OCI-LY1 (cell line): ENCODE data around the gene CBY1.

Source experiments
- H2AFZ ChIP-seq: fragments of 200-600 bp; sonication (generic), shearing (Covaris generic); 2 replicates; pipeline ENCODE4 v1.6.0; 2014; ENCODE audit warnings: antibody characterized with exemption, mild to moderate bottlenecking, low read length
- H3F3A ChIP-seq: fragments of 200-600 bp; sonication (generic), shearing (Covaris generic); 2 replicates; pipeline ENCODE4 v1.6.0; 2014; ENCODE audit warnings: mild to moderate bottlenecking, antibody characterized with exemption, low read length, moderate library complexity; ENCODE audit not compliant: insufficient read depth
- H3K27ac ChIP-seq: fragments of 200-600 bp; sonication (generic); 2 replicates; pipeline ENCODE4 v1.5.1; 2014; ENCODE audit warnings: low read length, mixed run types, mild to moderate bottlenecking, low read depth; ENCODE audit not compliant: poor library complexity, severe bottlenecking
- H3K27me3 ChIP-seq: fragments of 200-600 bp; sonication (generic); 2 replicates; pipeline ENCODE4 v1.6.0; 2014; ENCODE audit warnings: antibody characterized with exemption, mild to moderate bottlenecking, low read length, moderate library complexity; ENCODE audit not compliant: insufficient read depth
- H3K36me3 ChIP-seq: fragments of 200-600 bp; sonication (generic); 2 replicates; pipeline ENCODE4 v1.6.1; 2014; ENCODE audit warnings: mild to moderate bottlenecking, antibody characterized with exemption, low read length, moderate library complexity, mixed read lengths; ENCODE audit not compliant: insufficient read depth
- H3K4me1 ChIP-seq: fragments of 200-600 bp; sonication (generic); 2 replicates; pipeline ENCODE4 v1.5.1; 2014; ENCODE audit warnings: mild to moderate bottlenecking, low read length, moderate library complexity; ENCODE audit not compliant: insufficient read depth, severe bottlenecking
- H3K4me2 ChIP-seq: fragments of 200-600 bp; sonication (generic), shearing (Covaris generic); 2 replicates; pipeline ENCODE4 v1.6.1; 2014; ENCODE audit warnings: low read length
- H3K4me3 ChIP-seq: fragments of 200-600 bp; sonication (generic); 2 replicates; pipeline ENCODE4 v1.5.1; 2014; ENCODE audit warnings: low read length, low read depth, mild to moderate bottlenecking, mixed read lengths; ENCODE audit not compliant: poor library complexity, severe bottlenecking
- H3K79me2 ChIP-seq: fragments of 200-600 bp; shearing (Covaris generic); 2 replicates; pipeline ENCODE4 v1.6.1; 2016; ENCODE audit warnings: mixed run types, low read length, mixed read lengths; ENCODE audit not compliant: insufficient read depth
- H3K9ac ChIP-seq: fragments of 200-600 bp; sonication (generic), shearing (Covaris generic); 2 replicates; pipeline ENCODE4 v1.6.1; 2014; ENCODE audit warnings: mild to moderate bottlenecking, low read length, mixed read lengths
- H3K9me2 ChIP-seq: fragments of 200-600 bp; sonication (generic), shearing (Covaris generic); 2 replicates; pipeline ENCODE4 v1.6.1; 2014; ENCODE audit warnings: low read depth, mild to moderate bottlenecking, low read length, mixed read lengths
- H3K9me3 ChIP-seq: fragments of 200-600 bp; shearing (Covaris generic); 2 replicates; pipeline ENCODE4 v1.6.1; 2014; ENCODE audit warnings: low read length, mixed read lengths
- H4K20me1 ChIP-seq: fragments of 200-600 bp; sonication (generic), shearing (Covaris generic); 2 replicates; pipeline ENCODE4 v1.6.0; 2016; ENCODE audit warnings: mild to moderate bottlenecking, low read length; ENCODE audit not compliant: insufficient read depth
- CTCF ChIP-seq: fragments of 200-600 bp; sonication (generic), shearing (Covaris generic); IDR thresholded peaks from 2 replicates; pipeline ENCODE4 v1.5.1; 2017; ENCODE audit warnings: mild to moderate bottlenecking, antibody characterized with exemption, low read length, moderate library complexity, mixed read lengths
- EZH2 ChIP-seq: fragments of 200-600 bp; sonication (generic), shearing (Covaris generic); IDR thresholded peaks from 2 replicates; pipeline ENCODE4 v1.8.0; 2017; ENCODE audit warnings: borderline replicate concordance, mixed run types, mild to moderate bottlenecking, antibody characterized with exemption, low read length, moderate library complexity, mixed read lengths

CBY1 gene

GRCh38 chr22:38715852-38716251, 59.4 kb downstream of the CBY1 start:
- no peaks in the 10 kb centered on the region for H3F3A ChIP-seq
- no peak overlapping the region for H2AFZ ChIP-seq
- no peak overlapping the region for H3K4me3 ChIP-seq
- no peaks in the 10 kb centered on the region for H3K4me1 ChIP-seq
- H3K27ac ChIP-seq, result no peak overlapping the region
- no peaks in the 10 kb centered on the region for H3K9me3 ChIP-seq
- no peaks in the 10 kb centered on the region for H4K20me1 ChIP-seq
- no peaks in the 10 kb centered on the region for H3K9me2 ChIP-seq
- peaks cover 31% of the 10 kb centered on the region for H3K79me2 ChIP-seq
- H3K4me2 ChIP-seq, result no peak overlapping the region
- H3K27me3 ChIP-seq, result no peaks in the 10 kb centered on the region
- H3K9ac ChIP-seq, result no peak overlapping the region
- TF ChIP-seq EZH2 (no peak), CTCF (no peak)
- H3K36me3 ChIP-seq, result peaks cover 61% of the 10 kb centered on the region; the same call in 1 of the 2 replicates

DNA sequence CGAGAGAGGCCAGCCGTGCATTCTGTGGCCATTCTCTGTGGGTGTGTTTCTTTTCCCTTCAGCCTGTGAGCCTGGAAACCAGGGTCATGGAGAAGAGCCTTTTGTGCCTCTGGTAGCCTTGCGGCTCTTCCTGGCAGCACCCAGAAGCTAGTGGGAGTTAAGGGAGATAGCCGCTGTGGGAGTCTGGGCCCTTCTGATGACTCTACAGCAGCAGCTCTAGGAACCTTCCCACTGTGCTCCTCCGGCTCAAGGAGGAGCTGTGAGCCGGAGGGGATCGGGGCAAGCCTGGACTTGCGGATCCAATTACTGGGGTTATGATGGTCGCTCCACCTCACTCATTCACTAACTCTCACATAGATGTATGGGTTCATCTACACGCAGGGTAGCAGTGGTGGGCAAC, 59.8 kb downstream of the CBY1 start:
- no peaks in the 10 kb centered on the region for H3K9me2 ChIP-seq
- H3K27ac ChIP-seq, result no peak overlapping the region
- TF ChIP-seq EZH2 (no peak), CTCF (no peak)
- H3K27me3 ChIP-seq, result no peaks in the 10 kb centered on the region
- H3K79me2 ChIP-seq, result peaks cover 27% of the 10 kb centered on the region
- H2AFZ ChIP-seq, result no peak overlapping the region
- no peak overlapping the region for H3K4me2 ChIP-seq
- no peaks in the 10 kb centered on the region for H3K4me1 ChIP-seq
- H3F3A ChIP-seq, result no peaks in the 10 kb centered on the region
- H4K20me1 ChIP-seq, result no peaks in the 10 kb centered on the region
- H3K36me3 ChIP-seq, result peaks cover 59% of the 10 kb centered on the region; the same call in 1 of the 2 replicates
- H3K9ac ChIP-seq, result no peak overlapping the region
- H3K9me3 ChIP-seq, result no peaks in the 10 kb centered on the region
- no peak overlapping the region for H3K4me3 ChIP-seq

DNA sequence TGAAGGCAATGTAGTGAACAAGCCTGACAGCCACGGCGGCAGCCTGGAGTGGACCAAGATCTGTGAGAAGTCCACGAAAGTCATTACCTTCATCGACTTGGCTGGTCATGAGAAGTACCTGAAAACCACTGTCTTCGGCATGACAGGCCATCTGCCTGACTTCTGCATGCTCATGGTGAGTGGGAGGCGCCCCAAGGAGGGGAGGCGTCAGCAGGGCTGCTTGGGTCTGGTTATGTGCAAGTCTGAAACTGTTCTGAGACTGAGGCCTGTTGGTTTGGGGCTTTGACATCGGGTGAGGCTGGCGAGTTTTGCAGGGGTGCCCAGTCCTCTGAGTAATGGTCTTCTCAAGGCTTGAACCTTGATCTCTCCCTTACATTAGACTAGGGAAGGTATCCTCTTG, 60.4 kb downstream of the CBY1 start:
- H3K9ac ChIP-seq, result no peak overlapping the region
- H3K4me3 ChIP-seq, result no peak overlapping the region
- H3K9me2 ChIP-seq, result no peaks in the 10 kb centered on the region
- no peaks in the 10 kb centered on the region for H3K9me3 ChIP-seq
- no peak overlapping the region for H2AFZ ChIP-seq
- H3K27me3 ChIP-seq, result no peaks in the 10 kb centered on the region
- no peaks in the 10 kb centered on the region for H3F3A ChIP-seq
- no peak overlapping the region for H3K27ac ChIP-seq
- H4K20me1 ChIP-seq, result no peaks in the 10 kb centered on the region
- H3K4me2 ChIP-seq, result no peak overlapping the region
- no peaks in the 10 kb centered on the region for H3K4me1 ChIP-seq
- H3K36me3 ChIP-seq, result peaks cover 59% of the 10 kb centered on the region; the same call in 1 of the 2 replicates
- H3K79me2 ChIP-seq, result peaks cover 25% of the 10 kb centered on the region
- TF ChIP-seq EZH2 (no peak), CTCF (no peak)
